Activated CD8-positive, alpha-beta T cell treated with anti-CD3 and anti-CD28 coated beads for 36 hours (primary cell): Measurements from ENCODE around the gene AGA. TPM values are rescaled to one million over a fixed set of nuclear protein-coding genes. Genes with fewer than 3 reads are reported as not detected.

Experiments used
- ATAC-seq: fragments of 200-7000 bp; cut with Tn5 transposase; one replicate; pipeline ENCODE4 v1.10.0; 2021; ENCODE audit warnings: mild to moderate bottlenecking, moderate library complexity
- CTCF ChIA-PET: fragments of 350-600 bp; sonication (Branson Sonifier 250); formaldehyde crosslinking; loops from one replicate; lab custom pipeline; 2021; ENCODE audit warnings: antibody characterized with exemption; lab: Charles Lee
- POLR2A ChIA-PET: fragments of 350-600 bp; sonication (Branson Sonifier 250); formaldehyde crosslinking; loops from one replicate; lab custom pipeline; 2021; ENCODE audit warnings: antibody characterized with exemption; lab: Charles Lee
- DNase-seq: peaks from one replicate; pipeline ENCODE4 v3.0.0-alpha.2; 2020
- H3K27ac Mint-ChIP-seq: one replicate; pipeline ENCODE4 v1.8.0; 2021; ENCODE audit warnings: mild to moderate bottlenecking, mixed read lengths
- H3K27me3 Mint-ChIP-seq: one replicate; pipeline ENCODE4 v1.8.0; 2021; ENCODE audit warnings: mixed read lengths
- H3K36me3 Mint-ChIP-seq: one replicate; pipeline ENCODE4 v1.8.0; 2021; ENCODE audit warnings: low read depth, mixed read lengths
- H3K4me1 Mint-ChIP-seq: one replicate; pipeline ENCODE4 v1.8.0; 2021; ENCODE audit warnings: low read depth, mixed read lengths
- H3K4me3 Mint-ChIP-seq: one replicate; pipeline ENCODE4 v1.8.0; 2021; ENCODE audit warnings: mild to moderate bottlenecking, moderate library complexity, mixed read lengths
- H3K9me3 Mint-ChIP-seq: one replicate; pipeline ENCODE4 v1.8.0; 2021; ENCODE audit warnings: mixed read lengths
- intact Hi-C: fragments of 100-400 bp; cut with micrococcal nuclease; formaldehyde crosslinking; loops from one replicate; pipeline ENCODE4 v1.10.0; 2022
- total RNA-seq, 2 experiments: library from RNA; stranded (reverse); gene quantifications; one replicate each; pipeline ENCODE4 v1.2.3, GENCODE V29; 2021
- TF ChIP-seq, protein P1 (sequence below): fragments of 200-600 bp; IDR thresholded peaks from one replicate; pipeline ENCODE4 v1.8.0; 2022; ENCODE audit warnings: antibody characterized with exemption, mild to moderate bottlenecking

AGA gene
- total RNA-seq, 2 experiments from 2014 or later: 19.7 to 21.8 TPM

DNA sequence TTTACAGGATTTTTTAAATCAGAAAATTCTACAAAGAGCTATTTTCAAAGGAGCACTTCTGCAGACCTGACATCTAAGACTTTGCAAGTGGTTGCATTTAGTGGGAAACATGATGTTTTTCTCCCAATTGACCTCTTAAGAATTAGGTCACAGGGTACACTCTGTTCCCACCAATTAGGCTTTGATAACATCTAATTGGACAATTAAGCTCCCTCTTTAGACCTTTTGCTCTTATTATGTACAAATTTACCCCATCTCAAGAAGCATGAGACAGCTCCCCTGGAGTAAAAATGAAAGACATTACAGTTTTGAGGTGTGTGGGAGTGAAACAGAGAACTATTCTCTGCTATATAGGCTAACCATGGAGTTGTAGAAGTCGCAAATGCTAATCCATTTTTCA, 31.8 kb upstream of the AGA start:
- Mint-ChIP-seq H3K27ac (no peak overlapping the region), H3K4me3 (no peak overlapping the region)
- CTCF ChIA-PET: no interaction called here

DNA sequence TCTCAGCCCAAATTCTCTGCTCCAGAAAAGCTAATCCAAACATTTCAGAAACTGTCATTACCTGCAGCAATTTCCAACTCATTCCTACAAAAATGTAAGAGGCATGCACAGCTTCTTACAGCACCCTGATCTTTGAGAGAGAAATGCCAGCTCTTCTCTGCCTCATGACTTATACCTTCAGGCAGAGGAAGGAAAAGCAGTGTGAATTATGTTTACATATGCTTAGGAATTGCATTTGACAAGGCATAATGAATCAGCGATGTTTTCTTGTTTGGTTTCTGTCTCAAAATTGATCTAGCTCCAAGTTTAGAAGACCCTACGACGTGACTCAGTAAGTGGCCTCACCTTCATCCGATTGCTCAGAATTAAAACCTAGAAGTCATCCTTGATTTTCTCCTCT, 21.8 kb upstream of the AGA start:
- H3K9me3 Mint-ChIP-seq: no peaks in the 10 kb centered on the region
- ATAC-seq: no peak
- H3K4me3 Mint-ChIP-seq: no peak overlapping the region
- H3K27me3 Mint-ChIP-seq: no peaks in the 10 kb centered on the region
- H3K4me1 Mint-ChIP-seq: no peaks in the 10 kb centered on the region
- no peak for DNase-seq
- H3K27ac Mint-ChIP-seq: no peak overlapping the region
- no peaks in the 10 kb centered on the region for H3K36me3 Mint-ChIP-seq
- ChIA-PET POLR2A (no interaction called here), CTCF (interaction anchor here (1.6 kb wide), 1 partner anchor 14 kb away, joined by 3 read pairs; no protein-coding TSS in a partner anchor)
- TF ChIP-seq, protein P1, sequence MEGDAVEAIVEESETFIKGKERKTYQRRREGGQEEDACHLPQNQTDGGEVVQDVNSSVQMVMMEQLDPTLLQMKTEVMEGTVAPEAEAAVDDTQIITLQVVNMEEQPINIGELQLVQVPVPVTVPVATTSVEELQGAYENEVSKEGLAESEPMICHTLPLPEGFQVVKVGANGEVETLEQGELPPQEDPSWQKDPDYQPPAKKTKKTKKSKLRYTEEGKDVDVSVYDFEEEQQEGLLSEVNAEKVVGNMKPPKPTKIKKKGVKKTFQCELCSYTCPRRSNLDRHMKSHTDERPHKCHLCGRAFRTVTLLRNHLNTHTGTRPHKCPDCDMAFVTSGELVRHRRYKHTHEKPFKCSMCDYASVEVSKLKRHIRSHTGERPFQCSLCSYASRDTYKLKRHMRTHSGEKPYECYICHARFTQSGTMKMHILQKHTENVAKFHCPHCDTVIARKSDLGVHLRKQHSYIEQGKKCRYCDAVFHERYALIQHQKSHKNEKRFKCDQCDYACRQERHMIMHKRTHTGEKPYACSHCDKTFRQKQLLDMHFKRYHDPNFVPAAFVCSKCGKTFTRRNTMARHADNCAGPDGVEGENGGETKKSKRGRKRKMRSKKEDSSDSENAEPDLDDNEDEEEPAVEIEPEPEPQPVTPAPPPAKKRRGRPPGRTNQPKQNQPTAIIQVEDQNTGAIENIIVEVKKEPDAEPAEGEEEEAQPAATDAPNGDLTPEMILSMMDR: no peak
- intact Hi-C loops: no loop called here

More for the DNA sequence above, 31.8 kb upstream of the AGA start:
- TF ChIP-seq, protein P1: no peak
- DNase-seq (no peak), ATAC-seq (no peak)
- Mint-ChIP-seq H3K4me1 (no peaks in the 10 kb centered on the region), H3K27me3 (no peaks in the 10 kb centered on the region), H3K36me3 (no peaks in the 10 kb centered on the region), H3K9me3 (no peaks in the 10 kb centered on the region)
- POLR2A ChIA-PET: no interaction called here
- intact Hi-C loops: no loop called here

DNA sequence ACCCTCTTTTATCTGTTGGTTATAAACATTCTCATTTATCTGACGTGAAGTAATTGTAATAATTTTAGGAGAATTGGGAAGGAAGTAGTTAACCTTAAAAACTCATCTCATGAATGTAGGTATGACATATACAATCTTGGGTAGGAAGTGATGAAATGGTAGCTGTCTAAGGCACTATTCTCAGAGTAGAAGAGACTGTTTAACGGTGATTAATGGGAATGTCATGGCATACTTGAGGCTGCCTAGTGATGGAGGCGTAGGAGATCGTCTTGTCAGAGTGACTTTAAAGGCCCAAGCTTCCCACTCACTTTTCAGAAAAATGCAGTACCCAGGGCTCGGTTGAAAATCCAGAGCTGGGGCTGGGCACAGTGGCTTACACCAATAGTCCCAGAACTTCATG, 19.4 kb upstream of the AGA start:
- POLR2A ChIA-PET: interaction anchor here (1.2 kb wide), 1 partner anchor 19 kb away, joined by 3 read pairs; no protein-coding TSS in a partner anchor
- H3K9me3 Mint-ChIP-seq: no peaks in the 10 kb centered on the region

DNA sequence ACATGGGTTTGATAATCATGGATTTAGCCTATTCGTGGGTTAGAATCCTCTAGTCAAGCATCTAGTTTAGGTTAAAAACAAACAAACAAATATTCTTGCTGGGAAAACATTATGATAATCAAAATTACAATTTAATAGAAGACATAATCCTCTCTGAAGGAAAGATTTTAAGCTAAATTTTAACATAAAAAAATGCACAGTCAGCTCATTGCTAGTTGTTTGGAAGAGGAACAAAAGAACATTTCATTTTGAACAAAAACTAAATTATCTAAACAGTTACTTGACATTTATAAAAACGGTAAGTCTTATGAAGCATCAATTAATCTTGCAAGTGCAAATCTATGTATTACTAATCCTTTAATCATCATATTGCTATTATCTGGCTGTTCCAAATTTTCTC, 18.2 kb upstream of the AGA start:
- TF ChIP-seq, protein P1: no peak
- ChIA-PET CTCF (no interaction called here), POLR2A (no interaction called here)
- ATAC-seq (no peak), DNase-seq (no peak)
- Mint-ChIP-seq H3K4me1 (no peaks in the 10 kb centered on the region), H3K27ac (no peak overlapping the region), H3K9me3 (no peaks in the 10 kb centered on the region), H3K36me3 (no peaks in the 10 kb centered on the region), H3K27me3 (no peaks in the 10 kb centered on the region), H3K4me3 (no peak overlapping the region)
- intact Hi-C loops: no loop called here

More for the DNA sequence above, 19.4 kb upstream of the AGA start:
- TF ChIP-seq, protein P1: no peak
- no peak for DNase-seq
- CTCF ChIA-PET: no interaction called here
- Mint-ChIP-seq H3K4me3 (no peak overlapping the region), H3K36me3 (no peaks in the 10 kb centered on the region), H3K27ac (no peak overlapping the region), H3K27me3 (no peaks in the 10 kb centered on the region), H3K4me1 (no peaks in the 10 kb centered on the region)
- ATAC-seq: no peak
- intact Hi-C loops: no loop called here

DNA sequence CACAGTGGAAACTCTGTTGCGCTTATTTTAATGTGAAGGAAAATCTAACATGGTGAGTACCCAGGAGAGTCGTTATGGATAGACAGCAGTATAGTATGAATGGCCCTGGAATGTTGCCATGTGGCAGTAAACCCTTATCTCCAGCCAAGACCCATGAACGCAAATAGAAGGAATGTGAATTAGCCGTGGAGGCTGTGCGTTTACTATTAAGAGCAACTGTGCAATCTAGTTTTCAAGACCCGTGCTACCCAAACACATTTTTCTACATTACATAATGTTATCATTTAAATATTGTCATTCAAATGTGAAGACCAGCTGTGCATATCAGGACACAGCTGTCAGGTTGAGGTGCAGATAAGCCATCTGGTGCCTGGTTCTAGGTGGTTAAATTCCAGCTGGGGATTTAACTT, 13.3 kb upstream of the AGA start:
- DNase-seq (no peak), ATAC-seq (no peak)
- TF ChIP-seq, protein P1: no peak
- CTCF ChIA-PET: no interaction called here
- POLR2A ChIA-PET: no interaction called here
- no peak overlapping the region for H3K27ac Mint-ChIP-seq
- intact Hi-C loops: no loop called here
- no peaks in the 10 kb centered on the region for H3K36me3 Mint-ChIP-seq
- no peaks in the 10 kb centered on the region for H3K9me3 Mint-ChIP-seq
- no peaks in the 10 kb centered on the region for H3K4me1 Mint-ChIP-seq
- no peaks in the 10 kb centered on the region for H3K27me3 Mint-ChIP-seq
- no peak overlapping the region for H3K4me3 Mint-ChIP-seq
